GM21723 (cell line): ENCODE data around the gene SIM2.

Experiments used
- ATAC-seq: cut with Tn5 transposase; IDR thresholded peaks from one replicate; pipeline ENCODE4 v1.9.1; 2021; ENCODE audit warnings: mild to moderate bottlenecking, moderate library complexity; ENCODE audit not compliant: unreplicated experiment

SIM2 gene

GRCh38 chr21:36798491-36798890 is 99.6 kb downstream of the SIM2 start:
- ATAC-seq: no peak
